Testis (tissue), 5 donors: ENCODE results near the gene GHRHR. TPM values are rescaled to one million over a fixed set of nuclear protein-coding genes. Genes with fewer than 3 reads are reported as not detected.

Source experiments
- DNase-seq: peaks from one replicate; pipeline ENCODE4 v3.0.0-alpha.2; 2019
- H3K27ac ChIP-seq, 2 donors: fragments of 200-600 bp; sonication (generic); one replicate each; pipeline ENCODE4 v1.5.1; 2019
- H3K27me3 ChIP-seq: fragments of 200-600 bp; sonication (generic); one replicate; pipeline ENCODE4 v1.5.1; 2019
- H3K36me3 ChIP-seq: fragments of 200-600 bp; sonication (generic); one replicate; pipeline ENCODE4 v1.5.1; 2017; ENCODE audit warnings: low read depth; ENCODE audit errors: missing control alignments
- H3K4me1 ChIP-seq: fragments of 200-600 bp; sonication (generic); one replicate; pipeline ENCODE4 v1.5.1; 2019
- H3K4me3 ChIP-seq, 2 donors: fragments of 200-600 bp; sonication (generic); one replicate each; pipeline ENCODE4 v1.5.1; 2017 to 2019
- H3K9me3 ChIP-seq: fragments of 200-600 bp; sonication (generic); one replicate; pipeline ENCODE4 v1.5.1; 2017
- POLR2A ChIP-seq: fragments of 450-650 bp; IDR thresholded peaks from one replicate; pipeline ENCODE4 v1.6.1; 2017; ENCODE audit warnings: antibody characterized with exemption, mild to moderate bottlenecking, moderate library complexity
- WGBS, 2 donors: methylation state at CpG; one replicate each; pipeline ENCODE4 v1.1.5; 2018; 5-methylcytosine and 5-hydroxymethylcytosine counted together
- intact Hi-C: fragments of 100-400 bp; cut with DNase I; formaldehyde crosslinking; loops from one replicate; pipeline ENCODE4 v1.15.1; 2023; ENCODE audit warnings: low total_unique reads
- long read RNA-seq, 2 donors: transcript quantifications; one replicate each; lab custom pipeline, GENCODE V29; 2026
- polyA plus RNA-seq: library from polyadenylated mRNA; stranded (reverse); fragments of 350-450 nt; fragmentation: Illumina TruSeq; extraction: RNeasy Lipid Tissue Mini Kit (QIAGEN cat#74804); gene quantifications from one replicate; pipeline ENCODE4 v1.2.3, GENCODE V29; 2014; ENCODE audit warnings: low read depth, low replicate concordance; ENCODE audit not compliant: insufficient read depth
- total RNA-seq, 2 donors: library from RNA; depleted of rRNA; stranded (reverse); fragments of >200 nt; gene quantifications; one replicate each; pipeline ENCODE4 v1.2.3, GENCODE V29; 2016
- TF ChIP-seq, protein P1 (sequence below), 3 experiments: fragments of 450-650 bp in 2 of 3; fragments of 200-600 bp in 1 of 3; sonication (generic) in 1 of 3; IDR thresholded peaks; one replicate each; pipeline ENCODE4 v1.5.1; 2016 to 2019; ENCODE audit warnings: antibody characterized with exemption in 3 of 3, mild to moderate bottlenecking in 2 of 3, moderate library complexity in 1 of 3

GHRHR gene
- total RNA-seq (1 to 10 TPM; 1.4 to 3.6 TPM), polyA plus RNA-seq (2.1 TPM)
- long read RNA-seq, donor 1 = 0 reads
- long read RNA-seq, donor 2 = 0 reads

DNA sequence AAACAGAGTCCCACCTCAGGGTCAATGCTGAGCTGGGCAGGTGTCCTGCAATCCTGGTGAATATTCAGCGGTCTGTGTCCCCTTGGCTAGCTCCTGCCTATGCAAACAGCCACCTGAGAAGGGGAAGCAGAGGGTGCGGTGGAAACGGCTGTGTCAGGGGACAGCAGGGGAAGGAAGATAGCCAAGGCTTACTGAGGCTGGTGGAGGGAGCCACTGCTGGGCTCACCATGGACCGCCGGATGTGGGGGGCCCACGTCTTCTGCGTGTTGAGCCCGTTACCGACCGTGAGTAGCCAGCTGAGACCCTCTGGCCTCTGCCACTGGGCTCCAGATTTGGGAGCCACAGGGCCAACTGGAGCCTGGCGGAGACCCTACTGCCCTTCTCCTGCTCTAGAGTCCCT lies at the start of gene GHRHR:
Gene GHRHR (plus strand): TSS at position 112 of the 400 bp plus-strand sequence. CDS start 116 bp downstream, at position 228.
- WGBS, 2 donors = 76 to 88% methylated on average over 6 to 11 of the region's 11 CpGs

DNA sequence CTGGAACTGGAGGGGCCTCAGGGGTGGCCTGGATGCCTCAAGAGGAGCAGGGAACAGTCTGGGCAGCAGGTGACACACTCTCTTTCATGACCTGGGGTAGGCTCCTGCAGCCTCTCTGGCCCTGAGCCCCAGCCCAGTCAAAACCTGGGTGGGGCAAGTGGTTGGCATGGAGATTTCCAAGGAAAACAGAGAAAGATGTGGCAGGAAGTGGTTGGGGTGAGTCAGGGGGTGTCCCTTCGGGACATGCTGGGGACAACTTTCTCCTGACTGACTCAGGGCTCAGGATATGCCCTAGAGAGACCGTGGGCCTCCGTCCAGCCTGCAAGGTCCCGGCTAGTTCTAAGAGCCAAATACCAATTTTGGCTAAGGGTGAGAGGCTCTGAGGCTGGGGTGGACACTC lies 49.2 kb upstream of the GHRHR start:
- intact Hi-C loops = no loop called here
- DNase-seq = no peak
- no peak overlapping the region for H3K4me3 ChIP-seq

More for the DNA sequence above, at the start of gene GHRHR:
- no peak within 1 kb of the TSS for H3K27ac ChIP-seq
- no peak within 1 kb of the TSS for H3K4me3 ChIP-seq
- DNase-seq = no peak
- TF ChIP-seq POLR2A = no peak
- TF ChIP-seq, protein P1, sequence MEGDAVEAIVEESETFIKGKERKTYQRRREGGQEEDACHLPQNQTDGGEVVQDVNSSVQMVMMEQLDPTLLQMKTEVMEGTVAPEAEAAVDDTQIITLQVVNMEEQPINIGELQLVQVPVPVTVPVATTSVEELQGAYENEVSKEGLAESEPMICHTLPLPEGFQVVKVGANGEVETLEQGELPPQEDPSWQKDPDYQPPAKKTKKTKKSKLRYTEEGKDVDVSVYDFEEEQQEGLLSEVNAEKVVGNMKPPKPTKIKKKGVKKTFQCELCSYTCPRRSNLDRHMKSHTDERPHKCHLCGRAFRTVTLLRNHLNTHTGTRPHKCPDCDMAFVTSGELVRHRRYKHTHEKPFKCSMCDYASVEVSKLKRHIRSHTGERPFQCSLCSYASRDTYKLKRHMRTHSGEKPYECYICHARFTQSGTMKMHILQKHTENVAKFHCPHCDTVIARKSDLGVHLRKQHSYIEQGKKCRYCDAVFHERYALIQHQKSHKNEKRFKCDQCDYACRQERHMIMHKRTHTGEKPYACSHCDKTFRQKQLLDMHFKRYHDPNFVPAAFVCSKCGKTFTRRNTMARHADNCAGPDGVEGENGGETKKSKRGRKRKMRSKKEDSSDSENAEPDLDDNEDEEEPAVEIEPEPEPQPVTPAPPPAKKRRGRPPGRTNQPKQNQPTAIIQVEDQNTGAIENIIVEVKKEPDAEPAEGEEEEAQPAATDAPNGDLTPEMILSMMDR (IDR thresholded peaks at IDR 0.05) = no peak
- no peaks in the 10 kb centered on the region for H3K9me3 ChIP-seq
- no peaks in the 10 kb centered on the region for H3K36me3 ChIP-seq
- H3K27me3 ChIP-seq = no peaks in the 10 kb centered on the region
- no peaks in the 10 kb centered on the region for H3K4me1 ChIP-seq
- intact Hi-C loops = no loop called here

DNA sequence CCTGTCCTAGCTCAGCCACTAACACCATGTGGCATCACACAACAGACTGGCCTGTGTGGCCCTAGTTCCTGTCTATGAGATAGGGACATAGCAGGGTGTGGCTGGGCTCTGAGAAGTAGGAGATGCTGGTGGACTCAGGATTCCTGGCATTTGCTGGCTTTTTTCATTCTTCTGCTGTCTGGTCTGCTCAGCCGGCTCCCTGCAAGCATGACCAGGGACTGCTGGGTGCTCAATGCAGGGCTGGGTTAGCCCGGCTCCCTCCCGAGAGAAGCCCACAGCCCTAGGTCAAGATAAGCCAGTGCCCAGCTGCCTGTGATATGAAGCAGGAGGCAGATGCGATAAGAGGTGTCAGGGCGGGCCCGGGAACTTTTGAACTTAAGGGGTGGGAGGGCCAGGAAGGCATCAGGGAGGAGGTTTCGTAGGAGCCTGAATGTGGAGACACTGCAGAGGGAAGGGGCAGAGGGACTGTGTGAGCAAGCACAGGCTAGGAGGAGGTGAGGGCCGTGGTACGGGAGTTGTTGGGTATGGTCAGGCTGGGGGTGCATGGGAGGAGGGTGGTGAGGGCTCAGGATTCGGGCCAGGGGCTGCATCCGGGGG lies 48.6 kb upstream of the GHRHR start:
- H3K4me3 ChIP-seq = no peak overlapping the region
- H3K27ac ChIP-seq = no peak overlapping the region

More for the DNA sequence above, 49.2 kb upstream of the GHRHR start:
- no peak overlapping the region for H3K27ac ChIP-seq
- WGBS, 2 donors = 64 to 90% methylated on average over 4 of the region's 4 CpGs
- TF ChIP-seq, protein P1 (IDR thresholded peaks at IDR 0.05) = no peak
- TF ChIP-seq POLR2A = no peak
- H3K9me3 ChIP-seq = no peaks in the 10 kb centered on the region
- peaks cover 9% of the 10 kb centered on the region for H3K4me1 ChIP-seq
- no peaks in the 10 kb centered on the region for H3K36me3 ChIP-seq
- H3K27me3 ChIP-seq = no peaks in the 10 kb centered on the region

DNA sequence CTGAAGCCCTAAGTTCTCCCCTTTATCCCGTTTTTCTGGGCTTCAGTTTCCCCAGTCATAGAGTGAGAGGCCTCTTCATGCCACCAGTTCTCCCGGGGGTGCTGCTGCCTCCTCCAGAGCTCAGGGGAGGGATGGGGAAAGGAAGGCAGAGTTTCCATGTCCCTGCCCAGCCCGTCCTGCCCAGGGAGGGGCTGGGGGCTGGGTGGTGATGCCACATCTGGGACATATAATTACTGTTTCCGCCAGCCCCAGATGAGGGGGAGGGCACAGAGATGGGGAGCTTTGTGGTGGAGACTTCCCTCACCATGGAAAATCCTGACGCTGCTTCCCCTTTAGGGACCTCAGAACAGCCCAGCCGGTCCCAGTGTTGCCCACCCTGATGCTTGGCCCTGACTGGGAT lies 48.0 kb upstream of the GHRHR start:
- Histone ChIP-seq H3K4me1 (peaks cover 4% of the 10 kb centered on the region), H3K27ac (no peak overlapping the region), H3K9me3 (no peaks in the 10 kb centered on the region), H3K27me3 (no peaks in the 10 kb centered on the region), H3K4me3 (no peak overlapping the region), H3K36me3 (no peaks in the 10 kb centered on the region)
- intact Hi-C loops = no loop called here
- TF ChIP-seq POLR2A = no peak
- TF ChIP-seq, protein P1 (IDR thresholded peaks at IDR 0.05) = no peak
- 82 to 88% methylated on average over 2 to 6 of the region's 6 CpGs for WGBS, 2 donors
- no peak for DNase-seq

More for the DNA sequence above, 48.6 kb upstream of the GHRHR start:
- H3K4me1 ChIP-seq = peaks cover 4% of the 10 kb centered on the region
- H3K9me3 ChIP-seq = no peaks in the 10 kb centered on the region
- no peaks in the 10 kb centered on the region for H3K36me3 ChIP-seq
- no peaks in the 10 kb centered on the region for H3K27me3 ChIP-seq
- no peak for DNase-seq
- TF ChIP-seq, protein P1 (IDR thresholded peaks at IDR 0.05) = no peak
- no peak for TF ChIP-seq POLR2A
- intact Hi-C loops = no loop called here
- 70 to 92% methylated on average over 11 of the region's 11 CpGs for WGBS, 2 donors

DNA sequence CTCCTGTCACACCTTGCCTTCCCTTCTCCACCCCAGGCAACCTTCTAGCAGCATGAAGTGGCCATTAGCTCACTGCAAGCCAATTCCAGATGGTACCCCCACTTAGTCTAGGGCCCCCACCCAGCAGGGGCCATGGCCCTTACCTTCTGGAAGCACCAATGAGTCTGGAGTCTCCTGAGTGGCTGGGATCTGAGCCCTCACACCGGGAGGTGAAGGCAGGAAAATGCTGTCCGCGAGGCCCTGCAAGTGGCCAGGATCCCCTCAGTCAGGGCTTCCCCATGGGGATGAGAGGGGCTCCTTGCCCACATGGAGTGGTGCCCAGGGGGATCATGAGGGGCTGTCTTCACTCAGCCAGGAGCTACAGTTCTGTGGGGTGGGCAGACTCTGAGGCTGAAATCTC lies 47.5 kb upstream of the GHRHR start:
- no peak for DNase-seq
- 80% methylated on average over 3 of the region's 3 CpGs for WGBS, 2 donors
- H3K9me3 ChIP-seq = no peaks in the 10 kb centered on the region
- peaks cover 4% of the 10 kb centered on the region for H3K4me1 ChIP-seq
- TF ChIP-seq, protein P1 (IDR thresholded peaks at IDR 0.05) = no peak
- no peaks in the 10 kb centered on the region for H3K27me3 ChIP-seq
- no peak overlapping the region for H3K27ac ChIP-seq
- H3K36me3 ChIP-seq = no peaks in the 10 kb centered on the region
- intact Hi-C loops = no loop called here
- H3K4me3 ChIP-seq = no peak overlapping the region
